Testis (tissue), 2 donors: ENCODE results near the gene PRG2.

Experiments
- CTCF ChIP-seq, 3 experiments: fragments of 450-650 bp in 2 of 3; fragments of 200-600 bp in 1 of 3; sonication (generic) in 1 of 3; IDR thresholded peaks; one replicate each; pipeline ENCODE4 v1.5.1; 2016 to 2019; ENCODE audit warnings: antibody characterized with exemption in 3 of 3, mild to moderate bottlenecking in 2 of 3, moderate library complexity in 1 of 3
- POLR2A ChIP-seq: fragments of 450-650 bp; IDR thresholded peaks from one replicate; pipeline ENCODE4 v1.6.1; 2017; ENCODE audit warnings: antibody characterized with exemption, mild to moderate bottlenecking, moderate library complexity

GRCh38 chr11:57410287-57410686 lies 19.8 kb upstream of the PRG2 start:
- TF ChIP-seq CTCF (IDR thresholded peaks at IDR 0.05) (no peak), POLR2A (no peak)
